ENCODE measurements around the gene CALCR. TPM values are rescaled to one million over a fixed set of nuclear protein-coding genes. Genes with fewer than 3 reads are reported as not detected.

The CALCR gene
- total and polyA plus RNA-seq, 2 of the 4 experiments (the other 2 are of a cell fraction): not detected

DNA sequence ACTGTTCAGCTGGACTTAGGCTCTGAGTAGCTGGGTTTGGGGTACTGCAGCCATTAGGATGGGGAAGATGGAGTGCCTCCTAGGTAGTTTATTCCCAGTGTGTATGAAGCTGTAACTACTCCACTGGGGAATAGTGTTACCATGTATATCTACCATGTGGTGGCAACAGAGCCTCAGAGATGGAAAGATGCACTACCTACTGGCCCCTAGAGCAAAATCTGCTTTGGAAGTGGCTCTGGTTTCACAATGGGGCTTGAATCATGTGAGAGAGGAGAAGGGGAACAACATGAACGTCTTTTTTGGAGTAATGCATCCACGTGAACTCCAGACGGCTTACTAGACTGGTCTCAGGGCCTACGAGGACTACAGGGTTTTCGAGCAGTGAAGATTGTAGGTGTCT is 167.3 kb downstream of the CALCR start:
- H3K9me3 ChIP-seq (ENCODE audit: control insufficient read depth, insufficient read depth, low read length): no peaks in the 10 kb centered on the region
- H4K20me1 ChIP-seq (ENCODE audit: insufficient read depth, low read length): no peaks in the 10 kb centered on the region
- H4K8ac ChIP-seq (ENCODE audit: low read depth in 2 of 2, low read length in 2 of 2): no peak overlapping the region
- DNase-seq: no peak
- no peak overlapping the region for H2BK15ac ChIP-seq (ENCODE audit: low read depth, low read length)
- ATAC-seq (ENCODE audit: low read depth): no peak
- no peak overlapping the region for H3K14ac ChIP-seq (replicated peaks; ENCODE audit: low read depth, low read length)
- H3K4ac ChIP-seq (ENCODE audit: low read depth, low read length): no peak overlapping the region
- H2AK5ac ChIP-seq (ENCODE audit: low read depth, low read length): no peak overlapping the region
- no peaks in the 10 kb centered on the region for H3K79me1 ChIP-seq (ENCODE audit: low read depth in 1 of 2, low read length in 2 of 2)
- no peaks in the 10 kb centered on the region for H3K36me3 ChIP-seq (ENCODE audit: control insufficient read depth, insufficient read depth, low read length)
- ChIA-PET POLR2A (ENCODE audit: unreplicated experiment) (no interaction called here), CTCF (no interaction called here)
- H3K4me1 ChIP-seq (ENCODE audit: control insufficient read depth, insufficient read depth, low read length): no peaks in the 10 kb centered on the region
- no peak overlapping the region for H3K9ac ChIP-seq (ENCODE audit: low read depth, low read length)
- H2AK9ac ChIP-seq (replicated peaks; ENCODE audit: low read depth, low read length, poor library complexity): no peak overlapping the region
- dilution Hi-C loops (cut with HindIII; ENCODE audit: low sequenced_read_pairs, unreplicated experiment) (no loop called here), in situ Hi-C loops (cut with MboI; ENCODE audit: low sequenced_read_pairs) (no loop called here), intact Hi-C loops (cut with micrococcal nuclease) (no loop called here)
- H3K18ac ChIP-seq (ENCODE audit: low read depth, low read length): no peak overlapping the region
- H3K4me2 ChIP-seq (ENCODE audit: low read depth, low read length): no peak overlapping the region
- H3K23ac ChIP-seq (ENCODE audit: low read depth, low read length): no peak overlapping the region
- no peak overlapping the region for H3K56ac ChIP-seq (ENCODE audit: extremely low read depth, insufficient read depth, low read length)
- no peak overlapping the region for H2BK20ac ChIP-seq (ENCODE audit: low read depth, low read length)
- no CpG with 5 or more reads among the region's 5 CpGs for WGBS, 2 experiments (ENCODE audit: extremely low coverage in 2 of 2, insufficient read length in 1 of 2)
- H4K5ac ChIP-seq (ENCODE audit: low read depth, low read length): no peak overlapping the region
- no peak overlapping the region for H2AFZ ChIP-seq (replicated peaks; ENCODE audit: low read length, poor library complexity)
- no peak overlapping the region for H2BK5ac ChIP-seq (ENCODE audit: low read depth, low read length, poor library complexity, severe bottlenecking)
- BruUV-seq (replicated peaks): no TSS peak
- H3K27ac ChIP-seq (ENCODE audit: insufficient read depth, low read length): no peak overlapping the region
- H3K9me1 ChIP-seq (ENCODE audit: insufficient read depth, low read length): no peaks in the 10 kb centered on the region
- H4K91ac ChIP-seq (ENCODE audit: insufficient read depth, low read depth, low read length): no peak overlapping the region
- H3K27me3 ChIP-seq (ENCODE audit: control insufficient read depth, insufficient read depth, low read length): no peaks in the 10 kb centered on the region
- H3K4me3 ChIP-seq (ENCODE audit: insufficient read depth, low read depth, low read length): no peak overlapping the region
- TF ChIP-seq SMC3 (IDR thresholded peaks at IDR 0.05; ENCODE audit: low read depth, low read length): no peak
- H2BK120ac ChIP-seq (ENCODE audit: low read depth, low read length): no peak overlapping the region

All from IMR-90 (cell line).